OCI-LY3 (cell line): ENCODE data around the gene C9orf78.

Experiments
- EZH2phosphoT487 ChIP-seq: fragments of 200-600 bp; shearing (Covaris generic); IDR thresholded peaks from 2 replicates; pipeline ENCODE4 v1.6.1; 2018; ENCODE audit warnings: antibody characterized with exemption, mixed run types, low read depth
- TF ChIP-seq, protein P1 (sequence below): fragments of 200-600, 300-600 bp; sonication (generic); IDR thresholded peaks from 2 replicates; pipeline ENCODE4 v1.5.1; 2014; ENCODE audit warnings: antibody characterized with exemption, low read length, low read depth

DNA sequence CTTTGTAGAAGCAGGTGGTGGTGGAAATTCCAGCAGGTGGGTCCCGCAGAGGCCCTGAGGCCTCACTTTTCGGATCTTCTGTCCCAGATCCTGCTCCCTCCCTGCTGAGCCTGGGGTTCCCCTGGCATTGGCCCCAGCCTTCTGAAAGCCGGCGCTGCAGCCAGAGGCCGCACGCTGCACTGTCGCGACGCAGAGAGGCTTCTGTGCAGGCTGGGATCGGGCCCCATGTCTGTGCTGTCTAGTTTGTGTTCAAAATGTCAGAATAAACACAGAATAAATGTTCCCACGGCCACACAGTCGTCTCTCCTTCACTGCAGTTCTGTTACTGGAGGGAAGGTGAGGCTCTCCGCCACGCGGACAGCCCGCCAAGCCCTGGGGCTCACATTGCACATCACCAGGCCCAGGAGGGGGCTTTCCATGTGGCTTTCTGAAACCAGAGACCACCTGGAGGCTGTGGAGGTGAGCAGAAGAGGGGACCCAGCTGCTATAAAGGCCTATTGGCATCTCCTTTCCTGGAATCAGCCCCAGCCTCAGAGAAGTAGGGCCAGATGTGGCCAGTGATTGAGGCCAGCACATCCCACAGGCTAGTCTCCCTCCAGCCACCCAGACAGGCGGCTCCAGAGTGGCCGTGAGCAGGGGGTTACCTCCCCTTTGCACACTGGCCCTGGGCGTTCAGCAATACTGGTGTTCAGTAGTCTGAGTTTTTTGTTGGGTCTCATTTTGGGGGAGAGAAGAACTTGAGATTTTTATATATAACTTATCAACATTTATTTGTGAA, 46.7 kb upstream of the C9orf78 start:
- TF ChIP-seq, protein P1, sequence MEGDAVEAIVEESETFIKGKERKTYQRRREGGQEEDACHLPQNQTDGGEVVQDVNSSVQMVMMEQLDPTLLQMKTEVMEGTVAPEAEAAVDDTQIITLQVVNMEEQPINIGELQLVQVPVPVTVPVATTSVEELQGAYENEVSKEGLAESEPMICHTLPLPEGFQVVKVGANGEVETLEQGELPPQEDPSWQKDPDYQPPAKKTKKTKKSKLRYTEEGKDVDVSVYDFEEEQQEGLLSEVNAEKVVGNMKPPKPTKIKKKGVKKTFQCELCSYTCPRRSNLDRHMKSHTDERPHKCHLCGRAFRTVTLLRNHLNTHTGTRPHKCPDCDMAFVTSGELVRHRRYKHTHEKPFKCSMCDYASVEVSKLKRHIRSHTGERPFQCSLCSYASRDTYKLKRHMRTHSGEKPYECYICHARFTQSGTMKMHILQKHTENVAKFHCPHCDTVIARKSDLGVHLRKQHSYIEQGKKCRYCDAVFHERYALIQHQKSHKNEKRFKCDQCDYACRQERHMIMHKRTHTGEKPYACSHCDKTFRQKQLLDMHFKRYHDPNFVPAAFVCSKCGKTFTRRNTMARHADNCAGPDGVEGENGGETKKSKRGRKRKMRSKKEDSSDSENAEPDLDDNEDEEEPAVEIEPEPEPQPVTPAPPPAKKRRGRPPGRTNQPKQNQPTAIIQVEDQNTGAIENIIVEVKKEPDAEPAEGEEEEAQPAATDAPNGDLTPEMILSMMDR = no peak
- TF ChIP-seq EZH2phosphoT487 = no peak
